OCI-LY7 (cell line): Measurements from ENCODE around the gene ADM2. TPM values are rescaled to one million over a fixed set of nuclear protein-coding genes. Genes with fewer than 3 reads are reported as not detected.
A peak's percentile ranks its signal among the peaks of the same experiment; 100 is the strongest.

ENCODE experiments used
- BruUV-seq: library from RNA; stranded (reverse); fragments of 400-500 nt; replicated peaks from 2 replicates; lab custom pipeline; 2021; lab: Mats Ljungman, UMichigan
- CTCF ChIA-PET: fragments of 300-600 bp; sonication (Branson Sonifier 250); formaldehyde crosslinking; loops from one replicate; lab custom pipeline; 2022; ENCODE audit warnings: antibody characterized with exemption; ENCODE audit not compliant: unreplicated experiment; lab: Charles Lee
- POLR2A ChIA-PET: fragments of 300-600 bp; sonication (Branson Sonifier 250); formaldehyde crosslinking; loops from one replicate; lab custom pipeline; 2022; ENCODE audit warnings: antibody characterized with exemption; lab: Charles Lee
- DNase-seq: peaks from one replicate; pipeline ENCODE4 v3.0.0-alpha.2; 2015; ENCODE audit warnings: low spot score
- H2AFZ ChIP-seq: fragments of 200-600 bp; sonication (generic), shearing (Covaris generic); 2 replicates; pipeline ENCODE4 v1.6.1; 2014; ENCODE audit warnings: mild to moderate bottlenecking, antibody characterized with exemption, low read length, moderate library complexity
- H3K27ac ChIP-seq: fragments of 200-600 bp; sonication (generic); 2 replicates; pipeline ENCODE4 v1.5.1; 2014; ENCODE audit warnings: mixed run types, low read depth, mild to moderate bottlenecking, moderate library complexity, low read length, inconsistent platforms; ENCODE audit not compliant: poor library complexity, severe bottlenecking
- H3K36me3 ChIP-seq: fragments of 200-600 bp; sonication (generic); 2 replicates; pipeline ENCODE4 v1.6.1; 2014; ENCODE audit warnings: mild to moderate bottlenecking, antibody characterized with exemption, low read length, moderate library complexity, mixed read lengths; ENCODE audit not compliant: insufficient read depth
- H3K4me1 ChIP-seq: fragments of 200-600 bp; sonication (generic); 2 replicates; pipeline ENCODE4 v1.5.1; 2014; ENCODE audit warnings: mild to moderate bottlenecking, low read length; ENCODE audit not compliant: insufficient read depth, poor library complexity, severe bottlenecking
- H3K4me2 ChIP-seq: fragments of 200-600 bp; sonication (generic); 2 replicates; pipeline ENCODE4 v1.6.1; 2014; ENCODE audit warnings: mild to moderate bottlenecking, low read length
- H3K4me3 ChIP-seq: fragments of 200-600 bp; sonication (generic); 2 replicates; pipeline ENCODE4 v1.5.1; 2014; ENCODE audit warnings: mild to moderate bottlenecking, low read depth, low read length; ENCODE audit not compliant: poor library complexity, severe bottlenecking
- H3K79me2 ChIP-seq: fragments of 200-600 bp; sonication (generic); 2 replicates; pipeline ENCODE4 v1.6.1; 2016; ENCODE audit warnings: low read depth, mild to moderate bottlenecking, low read length, moderate library complexity, mixed read lengths; ENCODE audit not compliant: insufficient read depth
- H3K9me2 ChIP-seq: fragments of 200-600 bp; sonication (generic); 2 replicates; pipeline ENCODE4 v1.6.1; 2016; ENCODE audit warnings: mild to moderate bottlenecking, low read length, mixed read lengths; ENCODE audit not compliant: insufficient read depth
- H3K9me3 ChIP-seq: fragments of 200-600 bp; sonication (generic); 2 replicates; pipeline ENCODE4 v1.6.1; 2014; ENCODE audit warnings: mild to moderate bottlenecking, mixed run types, low read length, mixed read lengths
- H4K20me1 ChIP-seq: fragments of 200-600 bp; sonication (generic); 2 replicates; pipeline ENCODE4 v1.6.1; 2014; ENCODE audit warnings: mild to moderate bottlenecking, antibody characterized with exemption, low read length, moderate library complexity, mixed read lengths; ENCODE audit not compliant: insufficient read depth
- EZH2phosphoT487 ChIP-seq: fragments of 200-600 bp; sonication (generic); IDR thresholded peaks from 2 replicates; pipeline ENCODE4 v1.6.1; 2018; ENCODE audit warnings: low read depth, borderline replicate concordance, mild to moderate bottlenecking, mixed run types, antibody characterized with exemption, low read length, moderate library complexity, mixed read lengths
- intact Hi-C: fragments of 100-400 bp; cut with micrococcal nuclease; formaldehyde crosslinking; loops from one replicate; pipeline ENCODE4 v1.10.0; 2022; ENCODE audit not compliant: unreplicated experiment
- total RNA-seq, 2 experiments: library from RNA; depleted of rRNA in 1 of 2; stranded (reverse); fragments of >200 nt in 1 of 2; shearing (Covaris generic) in 1 of 2; gene quantifications; 2 replicates each; pipeline ENCODE4 v1.2.3, GENCODE V29; 2014 to 2022
- TF ChIP-seq, protein P1 (sequence below): fragments of 200-600 bp; sonication (generic); conservative IDR thresholded peaks from 2 replicates; pipeline ENCODE4 v1.5.1; 2014; ENCODE audit warnings: mild to moderate bottlenecking, antibody characterized with exemption, low read length, moderate library complexity, mixed read lengths

The ADM2 gene
- total RNA-seq, 2 experiments from 2014 or later: 4.3 to 7.9 TPM

DNA sequence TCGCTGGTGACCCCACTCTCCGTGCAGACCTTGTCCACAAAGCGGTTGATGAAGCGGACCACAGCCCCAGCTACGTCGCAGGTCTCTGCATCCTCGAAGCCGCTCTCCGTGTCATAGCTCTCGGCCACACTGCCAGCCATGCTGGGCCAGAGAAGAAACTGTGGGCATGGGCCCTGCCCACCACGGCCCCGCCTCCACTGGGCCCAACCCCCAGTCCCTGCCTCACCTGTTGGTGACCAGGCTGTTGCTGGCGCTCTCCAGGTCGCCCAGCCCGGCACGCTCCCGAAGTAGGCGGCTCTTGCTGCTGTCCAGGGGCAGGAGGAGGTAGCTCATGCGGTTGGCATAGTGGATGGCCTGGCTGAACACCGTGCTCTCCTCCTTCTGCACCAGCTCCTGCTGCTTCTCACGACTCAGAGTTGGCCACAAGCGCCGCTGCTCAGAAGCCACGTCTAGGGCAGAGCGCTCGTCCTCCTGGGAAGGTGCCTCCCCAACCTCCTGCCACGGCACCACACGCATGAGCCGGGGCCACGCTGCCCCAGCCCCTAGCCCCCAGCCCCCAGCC lies 19.3 kb upstream of the ADM2 start:
- H3K27ac ChIP-seq: no peak overlapping the region
- H3K36me3 ChIP-seq: peaks cover 98% of the 10 kb centered on the region
- TF ChIP-seq, protein P1, sequence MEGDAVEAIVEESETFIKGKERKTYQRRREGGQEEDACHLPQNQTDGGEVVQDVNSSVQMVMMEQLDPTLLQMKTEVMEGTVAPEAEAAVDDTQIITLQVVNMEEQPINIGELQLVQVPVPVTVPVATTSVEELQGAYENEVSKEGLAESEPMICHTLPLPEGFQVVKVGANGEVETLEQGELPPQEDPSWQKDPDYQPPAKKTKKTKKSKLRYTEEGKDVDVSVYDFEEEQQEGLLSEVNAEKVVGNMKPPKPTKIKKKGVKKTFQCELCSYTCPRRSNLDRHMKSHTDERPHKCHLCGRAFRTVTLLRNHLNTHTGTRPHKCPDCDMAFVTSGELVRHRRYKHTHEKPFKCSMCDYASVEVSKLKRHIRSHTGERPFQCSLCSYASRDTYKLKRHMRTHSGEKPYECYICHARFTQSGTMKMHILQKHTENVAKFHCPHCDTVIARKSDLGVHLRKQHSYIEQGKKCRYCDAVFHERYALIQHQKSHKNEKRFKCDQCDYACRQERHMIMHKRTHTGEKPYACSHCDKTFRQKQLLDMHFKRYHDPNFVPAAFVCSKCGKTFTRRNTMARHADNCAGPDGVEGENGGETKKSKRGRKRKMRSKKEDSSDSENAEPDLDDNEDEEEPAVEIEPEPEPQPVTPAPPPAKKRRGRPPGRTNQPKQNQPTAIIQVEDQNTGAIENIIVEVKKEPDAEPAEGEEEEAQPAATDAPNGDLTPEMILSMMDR: no peak
- no peak for TF ChIP-seq EZH2phosphoT487
- H2AFZ ChIP-seq: no peak overlapping the region
- POLR2A ChIA-PET: interaction anchor here (0.6 kb wide), 1 partner anchor 17 kb away, joined by 5 read pairs; no protein-coding TSS in a partner anchor
- TSS peak; percentile 41 for BruUV-seq
- DNase-seq: no peak
- H3K4me2 ChIP-seq: no peak overlapping the region
- CTCF ChIA-PET: no interaction called here
- no peaks in the 10 kb centered on the region for H3K9me3 ChIP-seq
- H3K4me1 ChIP-seq: peaks cover 4% of the 10 kb centered on the region
- H4K20me1 ChIP-seq: no peaks in the 10 kb centered on the region
- intact Hi-C loops: no loop called here
- no peaks in the 10 kb centered on the region for H3K9me2 ChIP-seq
- peaks cover 5% of the 10 kb centered on the region; the same call in 1 of the 2 replicates for H3K79me2 ChIP-seq
- H3K4me3 ChIP-seq: no peak overlapping the region

DNA sequence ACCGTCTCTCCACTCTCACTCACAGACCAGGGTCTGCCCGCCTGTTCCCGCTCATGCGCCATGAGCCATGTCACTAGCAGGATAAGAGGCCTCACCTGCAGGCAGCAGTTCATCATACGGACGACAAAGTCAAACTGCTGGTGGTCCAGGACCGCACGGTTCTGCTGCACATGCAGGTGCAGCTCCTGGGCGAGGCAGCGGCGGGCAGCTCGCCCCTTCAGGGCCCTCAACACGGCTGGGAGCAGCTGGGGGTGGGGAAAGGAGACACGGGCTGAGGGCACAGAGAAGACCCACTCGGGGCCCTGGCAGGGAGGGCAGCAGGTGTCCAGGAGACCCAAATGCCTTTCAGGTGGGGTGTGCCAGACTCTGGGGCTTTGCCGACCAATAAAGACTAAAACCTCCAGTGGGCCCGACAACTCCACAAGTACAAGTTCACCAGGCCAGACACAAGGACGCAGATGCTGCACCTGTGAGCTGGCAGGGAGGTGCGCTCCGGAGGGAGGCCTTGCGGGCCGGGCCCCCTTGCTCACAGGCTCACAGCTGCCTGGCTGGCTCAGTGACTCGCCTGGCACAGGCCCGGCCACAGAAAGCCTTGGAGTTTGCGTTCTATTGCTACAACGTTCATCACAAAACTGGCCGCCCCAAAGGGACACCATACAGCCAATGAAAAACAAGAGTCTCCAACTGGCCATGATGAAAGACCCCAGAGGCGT lies 18.0 kb upstream of the ADM2 start:
- Histone ChIP-seq H3K36me3 (peaks cover 100% of the 10 kb centered on the region), H3K79me2 (peaks cover 18% of the 10 kb centered on the region), H3K27ac (no peak overlapping the region), H3K4me2 (no peak overlapping the region), H3K9me3 (no peaks in the 10 kb centered on the region), H3K4me3 (no peak overlapping the region), H3K9me2 (no peaks in the 10 kb centered on the region), H3K4me1 (peaks cover 17% of the 10 kb centered on the region), H2AFZ (no peak overlapping the region), H4K20me1 (no peaks in the 10 kb centered on the region)
- intact Hi-C loops: no loop called here
- POLR2A ChIA-PET: no interaction called here
- TF ChIP-seq, protein P1: no peak
- no peak for TF ChIP-seq EZH2phosphoT487
- BruUV-seq: no TSS peak
- no peak for DNase-seq
- CTCF ChIA-PET: no interaction called here

DNA sequence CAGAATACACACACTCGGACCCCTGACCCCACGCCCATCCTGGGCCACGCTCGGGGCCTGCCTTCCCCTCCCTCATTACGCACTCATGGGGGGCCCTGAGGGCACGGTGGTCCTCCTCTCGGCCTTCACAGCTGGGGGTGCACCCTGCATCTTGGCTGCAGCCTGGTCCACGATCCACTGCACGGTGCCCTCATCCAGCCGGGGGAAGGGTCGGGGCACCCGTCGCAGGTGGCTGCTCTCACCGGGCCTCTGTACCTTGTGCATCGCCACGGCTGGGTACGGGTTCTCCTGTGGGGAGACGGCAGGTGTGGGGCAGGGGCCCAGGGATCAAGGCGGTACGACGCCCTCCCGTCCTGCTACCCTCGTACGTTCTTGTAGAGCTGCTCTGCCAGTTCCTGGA lies 16.9 kb upstream of the ADM2 start:
- Histone ChIP-seq H3K36me3 (peaks cover 93% of the 10 kb centered on the region), H4K20me1 (no peaks in the 10 kb centered on the region), H3K27ac (no peak overlapping the region), H3K4me1 (peaks cover 27% of the 10 kb centered on the region), H3K9me2 (no peaks in the 10 kb centered on the region), H3K9me3 (no peaks in the 10 kb centered on the region), H3K4me3 (no peak overlapping the region), H2AFZ (no peak overlapping the region), H3K79me2 (peaks cover 28% of the 10 kb centered on the region), H3K4me2 (no peak overlapping the region)
- TF ChIP-seq EZH2phosphoT487: no peak
- TF ChIP-seq, protein P1: no peak
- intact Hi-C loops: no loop called here
- ChIA-PET CTCF (no interaction called here), POLR2A (no interaction called here)
- BruUV-seq: no TSS peak
- no peak for DNase-seq
